GM18507 (cell line): Measurements from ENCODE around the gene KCNMB3.
A peak's percentile ranks its signal among the peaks of the same experiment; 100 is the strongest.
"Not testable (repeated sequence)": the region's sequence is repeated elsewhere in the genome, so short reads cannot be mapped to it uniquely, and the experiment has no call there.

Experiments used
- DNase-seq: peaks from one replicate; pipeline ENCODE4 v3.0.0; 2011; ENCODE audit warnings: low read depth; ENCODE audit not compliant: insufficient read length; ENCODE audit errors: extremely low spot score
- FAIRE-seq: peaks from 2 replicates; lab custom pipeline; 2011; peaks lifted over from hg19 to GRCh38; lab: Jason Lieb, UNC

The KCNMB3 gene

GRCh38 chr3:179265875-179266274, 15.0 kb upstream of the KCNMB3 start:
- DNase-seq, result no peak
- no peak for FAIRE-seq

DNA sequence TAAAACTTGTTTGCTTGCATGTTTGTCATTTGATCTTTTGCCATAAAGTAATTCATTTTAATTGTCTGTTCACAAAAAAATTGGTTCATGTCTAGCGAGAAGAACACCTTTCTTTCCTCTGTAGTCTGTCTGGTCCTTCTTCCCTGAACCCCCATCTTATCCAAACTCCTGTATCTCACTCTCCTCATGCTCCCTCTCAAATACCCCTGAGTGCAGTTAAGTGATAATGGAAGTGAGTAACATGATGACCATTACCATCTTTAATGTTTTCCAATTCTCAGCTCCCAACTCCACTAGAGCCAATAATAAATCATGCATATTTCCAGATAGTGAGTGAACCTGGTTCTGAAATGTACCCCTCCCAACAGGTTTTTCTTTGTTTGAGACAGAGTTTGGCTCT, 14.2 kb upstream of the KCNMB3 start:
- FAIRE-seq (no peak), DNase-seq (no peak)

- DNase-seq (no peak), FAIRE-seq (no peak)
Observed at GRCh38 chr3:179264449-179264848, 13.5 kb upstream of the KCNMB3 start.

DNA sequence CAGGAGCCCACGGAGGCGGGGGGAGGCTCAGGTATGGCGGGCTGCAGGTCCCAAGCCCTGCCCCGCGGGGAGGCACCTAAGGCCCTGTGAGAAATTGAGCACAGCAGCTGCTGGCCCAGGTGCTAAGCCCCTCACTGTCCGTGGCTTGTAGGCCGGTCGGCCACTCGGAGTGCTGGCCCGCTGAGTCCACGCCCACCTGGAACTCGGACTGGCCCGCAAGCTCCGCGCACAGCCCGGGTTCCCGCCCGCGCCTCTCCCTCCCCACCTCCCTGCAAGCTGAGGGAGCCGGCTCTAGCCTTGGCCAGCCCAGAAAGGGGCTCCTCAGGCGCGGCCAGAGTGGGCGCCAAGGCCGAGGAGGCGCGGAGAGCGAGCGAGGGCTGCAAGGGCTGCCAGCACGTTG, 12.2 kb upstream of the KCNMB3 start:
- DNase-seq, result no peak
- FAIRE-seq, result no peak

DNA sequence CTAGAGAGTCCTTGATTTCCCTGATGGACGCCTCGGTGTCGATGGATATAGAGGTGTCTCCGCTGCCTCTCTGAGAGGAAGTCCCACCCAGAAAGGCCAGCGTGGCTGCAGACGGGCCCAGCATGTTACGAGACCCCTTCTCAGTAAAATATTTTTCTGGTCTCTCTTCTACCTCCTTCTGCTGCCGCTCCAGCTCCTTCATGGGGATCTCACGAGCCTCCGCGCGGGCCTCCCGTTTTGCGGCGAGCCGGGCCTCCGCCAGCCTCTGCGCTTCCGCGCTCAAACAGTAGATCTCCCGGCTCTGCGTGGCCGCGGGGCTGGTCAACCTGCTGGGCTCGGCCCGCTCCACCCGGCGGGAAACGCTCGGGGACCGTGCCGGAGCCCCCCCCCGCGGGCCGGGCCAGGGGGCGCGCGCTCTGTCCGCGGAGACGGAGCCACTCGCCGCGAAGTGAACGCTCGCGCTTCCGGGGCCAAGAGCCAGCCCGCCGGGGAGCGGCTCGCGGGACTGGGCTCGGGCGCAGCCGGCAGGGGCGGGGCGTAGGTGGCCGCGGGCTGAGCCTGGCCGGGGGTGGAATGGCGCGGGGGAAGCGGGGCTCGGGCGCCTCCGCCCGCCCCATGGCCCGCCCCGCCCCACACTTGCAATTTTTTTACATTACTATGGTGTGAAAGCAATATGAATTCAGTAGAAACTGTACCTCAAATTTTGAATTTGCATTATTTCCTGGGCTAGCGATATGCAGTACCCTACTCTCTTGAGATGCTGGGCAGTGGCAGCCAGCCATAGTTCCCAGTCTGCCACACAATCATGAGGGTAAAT, 10.2 kb upstream of the KCNMB3 start:
- DNase-seq (peak; percentile 72), FAIRE-seq (peak; percentile 45)

DNA sequence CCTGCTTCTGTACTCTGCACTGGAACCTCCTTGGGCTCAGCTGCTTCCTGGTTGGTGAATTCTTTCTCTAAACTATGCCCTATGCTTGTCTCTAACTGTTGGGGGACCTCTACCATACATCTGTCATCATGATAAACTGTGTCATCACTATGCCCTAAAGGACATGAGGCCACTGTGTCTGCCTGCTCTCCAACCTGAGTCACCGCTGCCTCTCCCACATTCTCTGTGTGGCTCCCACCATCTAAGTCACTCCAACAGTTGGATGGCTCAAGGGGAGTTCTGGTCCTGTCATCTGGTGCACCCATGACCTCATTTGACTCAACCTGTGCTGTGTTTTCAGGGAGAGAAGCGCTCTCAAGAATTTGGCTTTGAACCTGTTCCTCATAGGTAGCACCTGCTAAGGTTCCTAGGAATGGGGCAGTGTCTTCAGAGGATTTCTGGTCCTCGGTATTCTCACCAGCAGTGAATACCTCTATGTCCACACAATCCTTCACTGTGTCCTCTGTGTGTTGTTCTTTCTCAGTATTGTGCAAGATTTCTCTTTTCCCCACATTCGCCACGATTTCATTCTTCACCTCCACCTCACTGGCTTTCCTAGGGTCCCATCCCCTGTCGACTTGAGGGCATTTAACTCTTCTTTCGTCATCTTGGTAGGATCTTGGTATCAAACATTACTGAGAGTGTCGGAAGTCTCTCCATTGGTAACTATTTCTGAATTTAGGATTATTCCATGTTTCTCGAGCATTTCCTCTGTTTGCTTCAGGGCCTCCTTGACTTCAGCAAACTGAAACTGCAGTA, 9.2 kb upstream of the KCNMB3 start:
- not testable (repeated sequence) for DNase-seq, FAIRE-seq

DNA sequence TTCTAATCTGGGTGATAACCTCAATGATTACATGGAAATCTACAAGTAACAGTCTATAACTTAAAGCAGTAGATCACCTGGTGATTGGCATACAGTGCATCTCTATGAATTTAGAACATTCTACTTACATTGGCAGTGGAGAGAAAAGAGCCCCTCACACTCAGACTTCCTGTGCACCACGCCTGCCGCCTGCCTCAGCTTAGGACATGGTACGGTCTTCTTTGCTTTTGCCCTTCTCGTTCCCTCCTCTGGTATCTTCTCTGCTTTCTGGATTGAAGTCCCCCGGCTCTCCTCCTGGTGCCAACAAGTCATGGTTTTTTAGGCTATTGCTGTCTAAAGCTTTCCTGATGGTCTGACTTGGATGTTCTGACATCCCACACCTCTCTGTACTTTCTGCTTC, 7.9 kb upstream of the KCNMB3 start:
- FAIRE-seq (no peak), DNase-seq (no peak)

DNA sequence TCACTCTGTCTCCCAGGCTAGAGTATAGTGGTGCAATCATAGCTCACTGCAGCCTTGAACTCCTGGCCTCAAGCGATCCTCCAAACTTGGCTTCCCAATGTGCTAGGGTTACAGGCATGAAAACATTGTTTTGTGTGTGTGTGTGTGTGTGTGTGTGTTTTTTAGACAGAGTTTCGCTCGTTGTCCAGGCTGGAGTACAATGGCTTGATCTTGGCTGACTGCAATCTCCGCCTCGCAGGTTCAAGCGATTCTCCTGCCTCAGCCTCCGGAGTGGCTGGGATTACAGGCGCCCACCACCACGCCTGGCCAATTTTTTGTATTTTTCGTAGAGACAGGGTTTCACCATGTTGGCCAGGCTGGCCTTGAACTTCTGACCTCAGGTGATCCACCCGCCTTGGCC, 6.8 kb upstream of the KCNMB3 start:
- FAIRE-seq, DNase-seq: not testable (repeated sequence)

DNA sequence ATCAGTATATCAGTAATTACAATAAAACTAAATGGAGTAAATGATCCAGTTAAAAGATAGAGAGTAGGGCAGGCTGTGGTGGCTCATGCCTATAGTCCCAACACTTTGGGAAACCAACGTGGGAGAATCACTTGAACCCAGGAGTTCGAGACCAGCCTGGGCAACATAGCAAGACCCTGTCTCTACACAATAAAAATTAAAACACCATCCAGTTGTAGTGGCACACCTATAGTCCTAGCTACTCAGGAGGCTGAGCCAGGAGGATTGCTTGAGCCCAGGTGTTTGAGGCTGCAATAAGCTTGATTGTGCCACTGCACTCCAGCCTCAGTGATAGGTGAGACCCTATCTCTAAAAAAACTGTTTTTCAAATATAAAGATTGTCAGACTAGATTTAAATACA, 5.9 kb upstream of the KCNMB3 start:
- DNase-seq (no peak), FAIRE-seq (no peak)

GRCh38 chr3:179247289-179248015, 3.5 kb downstream of the KCNMB3 start:
- FAIRE-seq (no peak), DNase-seq (no peak)

- DNase-seq, result no peak
- no peak for FAIRE-seq
Observed at GRCh38 chr3:179244878-179245277, 6.0 kb downstream of the KCNMB3 start.

- not testable (repeated sequence) for FAIRE-seq, DNase-seq
Observed at GRCh38 chr3:179242859-179243258, 8.1 kb downstream of the KCNMB3 start.

DNA sequence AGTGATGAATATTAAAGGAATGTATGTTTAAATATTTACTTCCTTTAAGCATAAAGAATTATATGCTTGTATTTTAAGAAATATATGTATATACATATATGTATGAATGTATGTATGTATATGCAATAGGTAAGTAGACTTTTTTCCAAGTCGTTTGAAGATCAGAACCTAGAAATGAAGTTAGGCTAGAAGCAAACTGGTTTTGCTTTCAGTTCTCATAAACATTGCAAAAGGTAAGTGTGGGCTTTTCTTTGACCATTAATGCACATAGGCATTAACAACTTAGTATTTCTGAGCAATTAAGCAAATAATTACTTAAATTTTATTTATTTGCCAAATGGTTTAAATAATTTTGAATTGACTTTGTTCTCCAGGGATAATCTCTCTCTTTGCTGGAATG, 10.6 kb downstream of the KCNMB3 start:
- peak; percentile 38 for FAIRE-seq

GRCh38 chr3:179236669-179237301, 14.1 kb downstream of the KCNMB3 start:
- FAIRE-seq (no peak), DNase-seq (no peak)

More for the DNA sequence above, 10.6 kb downstream of the KCNMB3 start:
- DNase-seq, result not testable (repeated sequence)

DNA sequence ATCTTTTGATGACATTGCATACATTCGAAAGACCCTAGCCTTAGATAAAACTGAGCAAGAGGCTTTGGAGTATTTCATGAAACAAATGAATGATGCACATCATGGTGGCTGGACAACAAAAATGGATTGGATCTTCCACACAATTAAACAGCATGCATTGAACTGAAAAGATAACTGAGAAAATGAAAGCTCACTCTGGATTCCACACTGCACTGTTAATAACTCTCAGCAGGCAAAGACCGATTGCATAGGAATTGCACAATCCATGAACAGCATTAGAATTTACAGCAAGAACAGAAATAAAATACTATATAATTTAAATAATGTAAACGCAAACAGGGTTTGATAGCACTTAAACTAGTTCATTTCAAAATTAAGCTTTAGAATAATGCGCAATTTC, 16.7 kb downstream of the KCNMB3 start:
- DNase-seq, result no peak
- no peak for FAIRE-seq

- DNase-seq (no peak), FAIRE-seq (no peak)
Observed at GRCh38 chr3:179233043-179233442, 17.9 kb downstream of the KCNMB3 start.

DNA sequence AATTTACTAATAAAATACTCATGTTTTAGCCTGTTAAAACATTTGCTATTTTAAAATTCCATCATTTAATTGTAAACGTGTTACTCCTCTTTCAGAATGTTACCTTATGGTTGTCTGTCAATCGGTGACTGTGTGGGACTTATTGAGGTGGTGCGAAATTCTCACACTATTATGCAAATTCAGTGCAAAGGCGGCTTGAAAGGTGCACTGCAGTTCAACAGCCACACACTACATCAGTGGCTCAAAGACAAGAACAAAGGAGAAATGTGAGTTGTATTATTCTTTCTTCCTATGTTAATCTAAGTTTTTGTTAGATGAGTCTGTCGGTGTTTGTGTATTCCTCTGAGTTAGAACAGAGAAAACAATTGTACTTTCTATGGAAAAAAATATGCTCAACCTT, 21.7 kb downstream of the KCNMB3 start:
- DNase-seq, result no peak

DNA sequence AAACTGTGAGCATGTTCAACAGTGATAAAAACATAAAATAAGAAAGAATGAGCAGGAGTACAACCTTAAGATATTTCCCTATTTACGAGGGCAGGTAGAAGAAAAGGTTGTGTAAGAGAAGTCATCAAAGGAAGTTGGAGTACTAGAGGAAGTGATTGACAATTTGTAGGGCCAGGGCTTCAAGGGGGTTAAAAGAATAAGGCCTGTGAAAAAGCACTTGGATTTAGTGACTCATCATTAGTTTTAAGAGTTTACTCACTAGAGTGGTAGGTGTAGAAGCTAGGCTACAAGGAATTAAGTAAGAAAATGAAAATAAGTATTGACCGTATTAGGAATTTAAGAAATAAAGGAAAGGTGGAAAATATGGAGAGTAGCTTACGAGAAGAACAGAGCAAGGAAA, 23.6 kb downstream of the KCNMB3 start:
- DNase-seq (no peak), FAIRE-seq (no peak)

More for the DNA sequence above, 21.7 kb downstream of the KCNMB3 start:
- FAIRE-seq, result peak; percentile 12

DNA sequence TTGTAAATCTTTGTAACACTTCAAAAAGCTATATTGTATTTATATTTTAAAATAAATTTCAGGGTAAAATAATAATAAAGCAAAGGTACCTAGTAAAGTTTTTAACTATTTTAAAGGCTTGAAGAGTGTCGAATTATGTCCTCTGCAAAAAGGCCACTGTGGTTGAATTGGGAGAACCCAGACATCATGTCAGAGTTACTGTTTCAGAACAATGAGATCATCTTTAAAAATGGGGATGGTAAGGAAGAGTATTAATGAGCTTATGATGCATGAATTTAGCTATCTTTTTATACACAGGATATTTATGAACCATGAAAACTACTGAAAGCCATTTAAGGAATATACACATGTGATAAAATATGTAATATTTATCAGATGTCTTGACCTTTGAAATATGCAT, 26.3 kb downstream of the KCNMB3 start:
- FAIRE-seq, result no peak

GRCh38 chr3:179223548-179223947, 27.4 kb downstream of the KCNMB3 start:
- FAIRE-seq (no peak), DNase-seq (no peak)

More for the DNA sequence above, 26.3 kb downstream of the KCNMB3 start:
- DNase-seq, result no peak
